Measurements from ENCODE around the gene MAPKBP1. TPM values are rescaled to one million over a fixed set of nuclear protein-coding genes. Genes with fewer than 3 reads are reported as not detected.

Gene MAPKBP1
- polyA plus RNA-seq, 2 donors = 11.9 to 57.3 TPM

GRCh38 chr15:41772720-41773331 is 1.5 kb upstream of the MAPKBP1 start:
- Histone ChIP-seq H3K27me3 (ENCODE audit: control insufficient read depth in 1 of 2, insufficient read depth in 2 of 2, low read length in 2 of 2) (no peaks in the 10 kb centered on the region), H3K4me1 (ENCODE audit: control insufficient read depth in 2 of 2, insufficient read depth in 2 of 2, low read length in 1 of 2) (peaks cover 0 to 2% of the 10 kb centered on the region in 2 donors), H3K9me3 (ENCODE audit: control insufficient read depth in 2 of 2, insufficient read depth in 1 of 2, low read depth in 1 of 2, low read length in 1 of 2) (no peaks in the 10 kb centered on the region), H3K4me3 (ENCODE audit: low read depth in 1 of 2, low read length in 2 of 2) (no peak overlapping the region), H3K27ac (ENCODE audit: low read depth in 2 of 2, low read length in 1 of 2) (peak overlapping the region; percentile 9 to 38), H3K36me3 (ENCODE audit: control insufficient read depth in 2 of 2, insufficient read depth in 2 of 2, low read length in 1 of 2) (no peaks in the 10 kb centered on the region)
- 36 to 43% methylated on average over 8 of the region's 8 CpGs for WGBS, 2 donors

GRCh38 chr15:41773332-41773728 is 954 bp upstream of the MAPKBP1 start:
- H3K27ac ChIP-seq (ENCODE audit: low read depth in 2 of 2, low read length in 1 of 2) = peak overlapping the region; percentile 93
- 28 to 35% methylated on average over 5 of the region's 5 CpGs for WGBS, 2 donors
- H3K4me3 ChIP-seq (ENCODE audit: low read depth in 1 of 2, low read length in 2 of 2) = no peak overlapping the region
- H3K4me1 ChIP-seq (ENCODE audit: control insufficient read depth in 2 of 2, insufficient read depth in 2 of 2, low read length in 1 of 2) = peaks cover 0 to 2% of the 10 kb centered on the region in 2 donors
- H3K27me3 ChIP-seq (ENCODE audit: control insufficient read depth in 1 of 2, insufficient read depth in 2 of 2, low read length in 2 of 2) = no peaks in the 10 kb centered on the region
- no peaks in the 10 kb centered on the region for H3K36me3 ChIP-seq (ENCODE audit: control insufficient read depth in 2 of 2, insufficient read depth in 2 of 2, low read length in 1 of 2)
- H3K9me3 ChIP-seq (ENCODE audit: control insufficient read depth in 2 of 2, insufficient read depth in 1 of 2, low read depth in 1 of 2, low read length in 1 of 2) = no peaks in the 10 kb centered on the region

- Histone ChIP-seq H3K4me3 (ENCODE audit: low read depth in 1 of 2, low read length in 2 of 2) (peak overlapping the region; percentile 77 to 83), H3K36me3 (ENCODE audit: control insufficient read depth in 2 of 2, insufficient read depth in 2 of 2, low read length in 1 of 2) (no peaks in the 10 kb centered on the region), H3K9me3 (ENCODE audit: control insufficient read depth in 2 of 2, insufficient read depth in 1 of 2, low read depth in 1 of 2, low read length in 1 of 2) (no peaks in the 10 kb centered on the region), H3K4me1 (ENCODE audit: control insufficient read depth in 2 of 2, insufficient read depth in 2 of 2, low read length in 1 of 2) (peaks cover 0 to 2% of the 10 kb centered on the region in 2 donors), H3K27me3 (ENCODE audit: control insufficient read depth in 1 of 2, insufficient read depth in 2 of 2, low read length in 2 of 2) (no peaks in the 10 kb centered on the region), H3K27ac (ENCODE audit: low read depth in 2 of 2, low read length in 1 of 2) (peak overlapping the region; percentile 93)
- whole genome bisulfite sequencing, 2 donors = 9 to 13% methylated on average over 7 of the region's 7 CpGs
Observed at GRCh38 chr15:41773729-41774061, 589 bp upstream of the MAPKBP1 start.

GRCh38 chr15:41774882-41775417 is 666 bp downstream of the MAPKBP1 start:
- Histone ChIP-seq H3K36me3 (ENCODE audit: control insufficient read depth in 2 of 2, insufficient read depth in 2 of 2, low read length in 1 of 2) (no peaks in the 10 kb centered on the region), H3K9me3 (ENCODE audit: control insufficient read depth in 2 of 2, insufficient read depth in 1 of 2, low read depth in 1 of 2, low read length in 1 of 2) (no peaks in the 10 kb centered on the region), H3K4me1 (ENCODE audit: control insufficient read depth in 2 of 2, insufficient read depth in 2 of 2, low read length in 1 of 2) (peaks cover 0 to 5% of the 10 kb centered on the region in 2 donors), H3K27ac (ENCODE audit: low read depth in 2 of 2, low read length in 1 of 2) (peak overlapping the region; percentile 92 to 93), H3K27me3 (ENCODE audit: control insufficient read depth in 1 of 2, insufficient read depth in 2 of 2, low read length in 2 of 2) (no peaks in the 10 kb centered on the region), H3K4me3 (ENCODE audit: low read depth in 1 of 2, low read length in 2 of 2) (peak overlapping the region; percentile 77 to 83)
- 5 to 6% methylated on average over 19 of the region's 19 CpGs for WGBS, 2 donors

- Histone ChIP-seq H3K4me3 (ENCODE audit: low read depth in 1 of 2, low read length in 2 of 2) (peak overlapping the region; percentile 77 to 83), H3K36me3 (ENCODE audit: control insufficient read depth in 2 of 2, insufficient read depth in 2 of 2, low read length in 1 of 2) (no peaks in the 10 kb centered on the region), H3K9me3 (ENCODE audit: control insufficient read depth in 2 of 2, insufficient read depth in 1 of 2, low read depth in 1 of 2, low read length in 1 of 2) (no peaks in the 10 kb centered on the region), H3K27ac (ENCODE audit: low read depth in 2 of 2, low read length in 1 of 2) (peak overlapping the region; percentile 92 to 93), H3K27me3 (ENCODE audit: control insufficient read depth in 1 of 2, insufficient read depth in 2 of 2, low read length in 2 of 2) (no peaks in the 10 kb centered on the region), H3K4me1 (ENCODE audit: control insufficient read depth in 2 of 2, insufficient read depth in 2 of 2, low read length in 1 of 2) (peaks cover 0 to 5% of the 10 kb centered on the region in 2 donors)
- 32 to 37% methylated on average over 2 of the region's 2 CpGs for WGBS, 2 donors
Observed at GRCh38 chr15:41775651-41776050, 1.4 kb downstream of the MAPKBP1 start.

- Histone ChIP-seq H3K9me3 (ENCODE audit: control insufficient read depth in 2 of 2, insufficient read depth in 1 of 2, low read depth in 1 of 2, low read length in 1 of 2) (no peaks in the 10 kb centered on the region), H3K27me3 (ENCODE audit: control insufficient read depth in 1 of 2, insufficient read depth in 2 of 2, low read length in 2 of 2) (no peaks in the 10 kb centered on the region), H3K36me3 (ENCODE audit: control insufficient read depth in 2 of 2, insufficient read depth in 2 of 2, low read length in 1 of 2) (no peaks in the 10 kb centered on the region), H3K4me1 (ENCODE audit: control insufficient read depth in 2 of 2, insufficient read depth in 2 of 2, low read length in 1 of 2) (peaks cover 0 to 5% of the 10 kb centered on the region in 2 donors), H3K4me3 (ENCODE audit: low read depth in 1 of 2, low read length in 2 of 2) (peak overlapping the region in 1 of 2 donors; percentile 77), H3K27ac (ENCODE audit: low read depth in 2 of 2, low read length in 1 of 2) (peak overlapping the region in 1 of 2 donors; percentile 47)
- WGBS, 2 donors = 58 to 73% methylated on average over 1 of the region's 1 CpG
Observed at GRCh38 chr15:41777421-41777973, 3.2 kb downstream of the MAPKBP1 start.

- Histone ChIP-seq H3K4me3 (ENCODE audit: low read depth in 1 of 2, low read length in 2 of 2) (peak overlapping the region in 1 of 2 donors; percentile 5), H3K9me3 (ENCODE audit: control insufficient read depth in 2 of 2, insufficient read depth in 1 of 2, low read depth in 1 of 2, low read length in 1 of 2) (no peaks in the 10 kb centered on the region), H3K36me3 (ENCODE audit: control insufficient read depth in 2 of 2, insufficient read depth in 2 of 2, low read length in 1 of 2) (no peaks in the 10 kb centered on the region), H3K4me1 (ENCODE audit: control insufficient read depth in 2 of 2, insufficient read depth in 2 of 2, low read length in 1 of 2) (peaks cover 0 to 6% of the 10 kb centered on the region in 2 donors), H3K27me3 (ENCODE audit: control insufficient read depth in 1 of 2, insufficient read depth in 2 of 2, low read length in 2 of 2) (no peaks in the 10 kb centered on the region), H3K27ac (ENCODE audit: low read depth in 2 of 2, low read length in 1 of 2) (peak overlapping the region in 1 of 2 donors; percentile 32)
- 47 to 52% methylated on average over 1 of the region's 1 CpG for WGBS, 2 donors
Observed at GRCh38 chr15:41778521-41778920, 4.2 kb downstream of the MAPKBP1 start.

- WGBS, 2 donors = 48 to 67% methylated on average over 4 of the region's 4 CpGs
- H3K36me3 ChIP-seq (ENCODE audit: control insufficient read depth in 2 of 2, insufficient read depth in 2 of 2, low read length in 1 of 2) = no peaks in the 10 kb centered on the region
- peak overlapping the region; percentile 75 to 78 for H3K27ac ChIP-seq (ENCODE audit: low read depth in 2 of 2, low read length in 1 of 2)
- H3K9me3 ChIP-seq (ENCODE audit: control insufficient read depth in 2 of 2, insufficient read depth in 1 of 2, low read depth in 1 of 2, low read length in 1 of 2) = no peaks in the 10 kb centered on the region
- H3K27me3 ChIP-seq (ENCODE audit: control insufficient read depth in 1 of 2, insufficient read depth in 2 of 2, low read length in 2 of 2) = no peaks in the 10 kb centered on the region
- H3K4me3 ChIP-seq (ENCODE audit: low read depth in 1 of 2, low read length in 2 of 2) = no peak overlapping the region
- peaks cover 0 to 7% of the 10 kb centered on the region in 2 donors for H3K4me1 ChIP-seq (ENCODE audit: control insufficient read depth in 2 of 2, insufficient read depth in 2 of 2, low read length in 1 of 2)
Observed at GRCh38 chr15:41779662-41780157, 5.4 kb downstream of the MAPKBP1 start.

- H3K4me3 ChIP-seq (ENCODE audit: low read depth in 1 of 2, low read length in 2 of 2) = no peak overlapping the region
- WGBS, 2 donors = 26 to 29% methylated on average over 2 of the region's 2 CpGs
- H3K27me3 ChIP-seq (ENCODE audit: control insufficient read depth in 1 of 2, insufficient read depth in 2 of 2, low read length in 2 of 2) = no peaks in the 10 kb centered on the region
- H3K36me3 ChIP-seq (ENCODE audit: control insufficient read depth in 2 of 2, insufficient read depth in 2 of 2, low read length in 1 of 2) = no peaks in the 10 kb centered on the region
- H3K9me3 ChIP-seq (ENCODE audit: control insufficient read depth in 2 of 2, insufficient read depth in 1 of 2, low read depth in 1 of 2, low read length in 1 of 2) = no peaks in the 10 kb centered on the region
- peaks cover 0 to 7% of the 10 kb centered on the region in 2 donors for H3K4me1 ChIP-seq (ENCODE audit: control insufficient read depth in 2 of 2, insufficient read depth in 2 of 2, low read length in 1 of 2)
- peak overlapping the region; percentile 40 to 75 for H3K27ac ChIP-seq (ENCODE audit: low read depth in 2 of 2, low read length in 1 of 2)
Observed at GRCh38 chr15:41780266-41780665, 6.0 kb downstream of the MAPKBP1 start.
